ENCODE results near the gene PTDSS2. TPM values are rescaled to one million over a fixed set of nuclear protein-coding genes. Genes with fewer than 3 reads are reported as not detected.

PTDSS2 gene
- total and polyA plus RNA-seq, 2 of the 13 experiments (the other 11 are each of a cell fraction or from before 2014, with no cell fraction given), result 21.7 to 26.4 TPM

GRCh38 chr11:455566-456147, 5.6 kb downstream of the PTDSS2 start:
- H2AFZ ChIP-seq (ENCODE audit: low read length), result no peak overlapping the region
- no TSS peak for BruUV-seq (replicated peaks)
- no peak overlapping the region for H3K4me3 ChIP-seq (replicated peaks in 1 of 3; ENCODE audit: insufficient read depth in 1 of 3, low read depth in 2 of 3, low read length in 3 of 3)
- H4K20me1 ChIP-seq (ENCODE audit: insufficient read depth, low read length), result no peaks in the 10 kb centered on the region
- ChIA-PET CTCF (ENCODE audit: low intra/inter-chr PET ratio, low total read pairs) (no interaction called here), POLR2A (interaction anchor here (0.8 to 1.2 kb wide), 2 partner anchors 7 to 14 kb away, joined by 3 read pairs; partner anchors contain the start of gene ANO9)
- no peak for TF ChIP-seq HDAC6 (IDR thresholded peaks at IDR 0.05; ENCODE audit: low read depth, low read length)
- TF ChIP-seq ZBTB4 (CRISPR knock-in tag; IDR thresholded peaks at IDR 0.05; ENCODE audit: borderline replicate concordance), result no peak
- no peak for TF ChIP-seq PAWR (CRISPR knock-in tag; IDR thresholded peaks at IDR 0.05; ENCODE audit: borderline replicate concordance)
- no peak for TF ChIP-seq THRA (CRISPR knock-in tag; IDR thresholded peaks at IDR 0.05; ENCODE audit: borderline replicate concordance)
- no peak for TF ChIP-seq NR2C2 (CRISPR knock-in tag; IDR thresholded peaks at IDR 0.05; ENCODE audit: borderline replicate concordance)
- TF ChIP-seq YY1 (IDR thresholded peaks at IDR 0.05; ENCODE audit: insufficient read depth, insufficient replicate concordance, low read depth, low read length), result no peak
- in situ Hi-C loops (cut with HindIII; ENCODE audit: extremely low pct_ligation_motif_present, low pct_unique_long_range_greater_than_20kb) (no loop called here), intact Hi-C loops (cut with micrococcal nuclease; ENCODE audit: unreplicated experiment) (no loop called here)
- peaks cover 63% of the 10 kb centered on the region for H3K79me2 ChIP-seq (ENCODE audit: insufficient read depth, low read length)
- no peak overlapping the region for H3K4me2 ChIP-seq (ENCODE audit: low read depth, low read length)
- no peak for ATAC-seq
- no peak for FAIRE-seq
- H3K27ac ChIP-seq (ENCODE audit: extremely low read length, insufficient read depth, low read length), result no peak overlapping the region
- peaks cover 16 to 45% of the 10 kb centered on the region in 2 experiments for H3K36me3 ChIP-seq (replicated peaks in 1 of 2; ENCODE audit: control insufficient read depth in 1 of 2, insufficient read depth in 2 of 2, low read length in 2 of 2)
- H3K4me1 ChIP-seq (ENCODE audit: insufficient read depth, low read length), result peaks cover 14% of the 10 kb centered on the region
- H3K9ac ChIP-seq (ENCODE audit: insufficient read depth, low read depth, low read length), result no peak overlapping the region
- DNase-seq (ENCODE audit: low spot score), result no peak
- WGBS (ENCODE audit: low lambda C conversion rate), result 94% methylated on average over 23 of the region's 23 CpGs
- H3K27me3 ChIP-seq (ENCODE audit: control insufficient read depth in 1 of 2, insufficient read depth in 2 of 2, low read length in 2 of 2), result no peaks in the 10 kb centered on the region; a peak in 2 of 5 replicates
- no peaks in the 10 kb centered on the region for H3K9me3 ChIP-seq (ENCODE audit: low read length)
